ENCODE results near the gene MAK. TPM values are rescaled to one million over a fixed set of nuclear protein-coding genes. Genes with fewer than 3 reads are reported as not detected.

Gene MAK
- total and polyA plus RNA-seq, 2 of the 13 experiments (the other 11 are each of a cell fraction or from before 2014, with no cell fraction given): 0.04 TPM; not detected in 1

DNA sequence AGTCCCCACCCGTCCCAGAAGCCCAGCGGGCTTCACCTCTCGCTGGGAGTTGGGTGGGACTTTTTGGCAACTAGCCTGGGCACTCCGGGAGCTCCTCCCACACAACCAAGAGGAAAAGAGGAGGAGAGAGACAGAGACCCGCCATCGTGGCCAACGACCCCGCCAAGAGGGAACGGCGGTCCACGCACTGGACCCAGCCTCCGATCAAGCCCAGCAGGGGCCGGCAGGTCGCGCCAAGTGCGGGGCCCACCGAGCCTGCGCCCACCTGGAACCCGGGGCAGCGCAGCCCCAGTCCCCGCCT, 118.4 kb downstream of the MAK start (continued):
- TF ChIP-seq, protein P1, sequence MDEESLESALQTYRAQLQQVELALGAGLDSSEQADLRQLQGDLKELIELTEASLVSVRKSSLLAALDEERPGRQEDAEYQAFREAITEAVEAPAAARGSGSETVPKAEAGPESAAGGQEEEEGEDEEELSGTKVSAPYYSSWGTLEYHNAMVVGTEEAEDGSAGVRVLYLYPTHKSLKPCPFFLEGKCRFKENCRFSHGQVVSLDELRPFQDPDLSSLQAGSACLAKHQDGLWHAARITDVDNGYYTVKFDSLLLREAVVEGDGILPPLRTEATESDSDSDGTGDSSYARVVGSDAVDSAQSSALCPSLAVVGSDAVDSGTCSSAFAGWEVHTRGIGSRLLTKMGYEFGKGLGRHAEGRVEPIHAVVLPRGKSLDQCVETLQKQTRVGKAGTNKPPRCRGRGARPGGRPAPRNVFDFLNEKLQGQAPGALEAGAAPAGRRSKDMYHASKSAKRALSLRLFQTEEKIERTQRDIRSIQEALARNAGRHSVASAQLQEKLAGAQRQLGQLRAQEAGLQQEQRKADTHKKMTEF (CRISPR knock-in tag; IDR thresholded peaks at IDR 0.05): 0 out of 2 replicates have a peak, but pooled peaks have one; percentile 21
- TF ChIP-seq, protein P2, sequence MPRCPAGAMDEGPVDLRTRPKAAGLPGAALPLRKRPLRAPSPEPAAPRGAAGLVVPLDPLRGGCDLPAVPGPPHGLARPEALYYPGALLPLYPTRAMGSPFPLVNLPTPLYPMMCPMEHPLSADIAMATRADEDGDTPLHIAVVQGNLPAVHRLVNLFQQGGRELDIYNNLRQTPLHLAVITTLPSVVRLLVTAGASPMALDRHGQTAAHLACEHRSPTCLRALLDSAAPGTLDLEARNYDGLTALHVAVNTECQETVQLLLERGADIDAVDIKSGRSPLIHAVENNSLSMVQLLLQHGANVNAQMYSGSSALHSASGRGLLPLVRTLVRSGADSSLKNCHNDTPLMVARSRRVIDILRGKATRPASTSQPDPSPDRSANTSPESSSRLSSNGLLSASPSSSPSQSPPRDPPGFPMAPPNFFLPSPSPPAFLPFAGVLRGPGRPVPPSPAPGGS (CRISPR knock-in tag; IDR thresholded peaks at IDR 0.05): 0 out of 2 replicates have a peak, but pooled peaks have one; percentile 52
- TF ChIP-seq ZFP62 (CRISPR knock-in tag; IDR thresholded peaks at IDR 0.05): no peak
- TF ChIP-seq KDM3A (CRISPR knock-in tag; IDR thresholded peaks at IDR 0.05; ENCODE audit: low read depth): peak; percentile 32; the same call in 1 of the 2 replicates
- TF ChIP-seq ZNF615 (CRISPR knock-in tag; IDR thresholded peaks at IDR 0.05; ENCODE audit: borderline replicate concordance): no peak
- no peak for TF ChIP-seq LCORL (IDR thresholded peaks at IDR 0.05)
- peak; percentile 72 for TF ChIP-seq LCORL (CRISPR knock-in tag; IDR thresholded peaks at IDR 0.05)
- no peak for TF ChIP-seq ZFP41 (CRISPR knock-in tag; IDR thresholded peaks at IDR 0.05; ENCODE audit: borderline replicate concordance)
- TF ChIP-seq ASH2L (IDR thresholded peaks at IDR 0.05; ENCODE audit: insufficient read length, low read depth, low read length): no peak
- TF ChIP-seq CC2D1A (CRISPR knock-in tag; IDR thresholded peaks at IDR 0.05): no peak
- 0 out of 2 replicates have a peak, but pooled peaks have one; percentile 78 for TF ChIP-seq NCOA1 (CRISPR knock-in tag; IDR thresholded peaks at IDR 0.05)
- no peak for TF ChIP-seq PCBP2 (optimal IDR thresholded peaks at IDR 0.05; ENCODE audit: low read depth, low read length, poor library complexity, severe bottlenecking)
- TF ChIP-seq TCF12 (IDR thresholded peaks at IDR 0.05): no peak
- TF ChIP-seq TCF12 (CRISPR knock-in tag; IDR thresholded peaks at IDR 0.05): no peak
- TF ChIP-seq, protein P3, sequence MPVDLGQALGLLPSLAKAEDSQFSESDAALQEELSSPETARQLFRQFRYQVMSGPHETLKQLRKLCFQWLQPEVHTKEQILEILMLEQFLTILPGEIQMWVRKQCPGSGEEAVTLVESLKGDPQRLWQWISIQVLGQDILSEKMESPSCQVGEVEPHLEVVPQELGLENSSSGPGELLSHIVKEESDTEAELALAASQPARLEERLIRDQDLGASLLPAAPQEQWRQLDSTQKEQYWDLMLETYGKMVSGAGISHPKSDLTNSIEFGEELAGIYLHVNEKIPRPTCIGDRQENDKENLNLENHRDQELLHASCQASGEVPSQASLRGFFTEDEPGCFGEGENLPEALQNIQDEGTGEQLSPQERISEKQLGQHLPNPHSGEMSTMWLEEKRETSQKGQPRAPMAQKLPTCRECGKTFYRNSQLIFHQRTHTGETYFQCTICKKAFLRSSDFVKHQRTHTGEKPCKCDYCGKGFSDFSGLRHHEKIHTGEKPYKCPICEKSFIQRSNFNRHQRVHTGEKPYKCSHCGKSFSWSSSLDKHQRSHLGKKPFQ (CRISPR knock-in tag; IDR thresholded peaks at IDR 0.05; ENCODE audit: insufficient replicate concordance): no peak
- no peak for TF ChIP-seq PLRG1 (conservative IDR thresholded peaks at IDR 0.05)
- TF ChIP-seq, protein P4, sequence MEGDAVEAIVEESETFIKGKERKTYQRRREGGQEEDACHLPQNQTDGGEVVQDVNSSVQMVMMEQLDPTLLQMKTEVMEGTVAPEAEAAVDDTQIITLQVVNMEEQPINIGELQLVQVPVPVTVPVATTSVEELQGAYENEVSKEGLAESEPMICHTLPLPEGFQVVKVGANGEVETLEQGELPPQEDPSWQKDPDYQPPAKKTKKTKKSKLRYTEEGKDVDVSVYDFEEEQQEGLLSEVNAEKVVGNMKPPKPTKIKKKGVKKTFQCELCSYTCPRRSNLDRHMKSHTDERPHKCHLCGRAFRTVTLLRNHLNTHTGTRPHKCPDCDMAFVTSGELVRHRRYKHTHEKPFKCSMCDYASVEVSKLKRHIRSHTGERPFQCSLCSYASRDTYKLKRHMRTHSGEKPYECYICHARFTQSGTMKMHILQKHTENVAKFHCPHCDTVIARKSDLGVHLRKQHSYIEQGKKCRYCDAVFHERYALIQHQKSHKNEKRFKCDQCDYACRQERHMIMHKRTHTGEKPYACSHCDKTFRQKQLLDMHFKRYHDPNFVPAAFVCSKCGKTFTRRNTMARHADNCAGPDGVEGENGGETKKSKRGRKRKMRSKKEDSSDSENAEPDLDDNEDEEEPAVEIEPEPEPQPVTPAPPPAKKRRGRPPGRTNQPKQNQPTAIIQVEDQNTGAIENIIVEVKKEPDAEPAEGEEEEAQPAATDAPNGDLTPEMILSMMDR (CRISPR knock-in tag; IDR thresholded peaks at IDR 0.05): no peak
- TF ChIP-seq SMAD1 (CRISPR knock-in tag; IDR thresholded peaks at IDR 0.05; ENCODE audit: borderline replicate concordance, low read depth): no peak
- TF ChIP-seq ZFP90 (CRISPR knock-in tag; IDR thresholded peaks at IDR 0.05; ENCODE audit: borderline replicate concordance): no peak
- 0 out of 2 replicates have a peak, but pooled peaks have one; percentile 23 for TF ChIP-seq RXRA (CRISPR knock-in tag; IDR thresholded peaks at IDR 0.05)
- no peak for TF ChIP-seq ZNF766 (CRISPR knock-in tag; IDR thresholded peaks at IDR 0.05; ENCODE audit: borderline replicate concordance)
- 0 out of 2 replicates have a peak, but pooled peaks have one; percentile 13 for TF ChIP-seq PAX8 (CRISPR knock-in tag; IDR thresholded peaks at IDR 0.05; ENCODE audit: borderline replicate concordance)
- no peak for TF ChIP-seq KLF9 (CRISPR knock-in tag; IDR thresholded peaks at IDR 0.05; ENCODE audit: low read depth)
- TF ChIP-seq MAFG (CRISPR knock-in tag; IDR thresholded peaks at IDR 0.05): peak; percentile 38; the same call in 1 of the 2 replicates
- TF ChIP-seq ZNF614 (CRISPR knock-in tag; IDR thresholded peaks at IDR 0.05; ENCODE audit: borderline replicate concordance): no peak
- no peak for TF ChIP-seq DMAP1 (CRISPR knock-in tag; IDR thresholded peaks at IDR 0.05)
- TF ChIP-seq SIX4 (CRISPR knock-in tag; IDR thresholded peaks at IDR 0.05): no peak
- TF ChIP-seq GZF1 (CRISPR knock-in tag; IDR thresholded peaks at IDR 0.05): no peak
